OCI-LY7 (cell line): ENCODE results near the gene CACNA1D. TPM values are rescaled to one million over a fixed set of nuclear protein-coding genes. Genes with fewer than 3 reads are reported as not detected.

Source experiments
- BruUV-seq: library from RNA; stranded (reverse); fragments of 400-500 nt; replicated peaks from 2 replicates; lab custom pipeline; 2021; lab: Mats Ljungman, UMichigan
- CTCF ChIA-PET: fragments of 300-600 bp; sonication (Branson Sonifier 250); formaldehyde crosslinking; loops from one replicate; lab custom pipeline; 2022; ENCODE audit warnings: antibody characterized with exemption; ENCODE audit not compliant: unreplicated experiment; lab: Charles Lee
- POLR2A ChIA-PET: fragments of 300-600 bp; sonication (Branson Sonifier 250); formaldehyde crosslinking; loops from one replicate; lab custom pipeline; 2022; ENCODE audit warnings: antibody characterized with exemption; lab: Charles Lee
- DNase-seq: peaks from one replicate; pipeline ENCODE4 v3.0.0-alpha.2; 2015; ENCODE audit warnings: low spot score
- H2AFZ ChIP-seq: fragments of 200-600 bp; sonication (generic), shearing (Covaris generic); 2 replicates; pipeline ENCODE4 v1.6.1; 2014; ENCODE audit warnings: mild to moderate bottlenecking, antibody characterized with exemption, low read length, moderate library complexity
- H3K27ac ChIP-seq: fragments of 200-600 bp; sonication (generic); 2 replicates; pipeline ENCODE4 v1.5.1; 2014; ENCODE audit warnings: mixed run types, low read depth, mild to moderate bottlenecking, moderate library complexity, low read length, inconsistent platforms; ENCODE audit not compliant: poor library complexity, severe bottlenecking
- H3K36me3 ChIP-seq: fragments of 200-600 bp; sonication (generic); 2 replicates; pipeline ENCODE4 v1.6.1; 2014; ENCODE audit warnings: mild to moderate bottlenecking, antibody characterized with exemption, low read length, moderate library complexity, mixed read lengths; ENCODE audit not compliant: insufficient read depth
- H3K4me1 ChIP-seq: fragments of 200-600 bp; sonication (generic); 2 replicates; pipeline ENCODE4 v1.5.1; 2014; ENCODE audit warnings: mild to moderate bottlenecking, low read length; ENCODE audit not compliant: insufficient read depth, poor library complexity, severe bottlenecking
- H3K4me2 ChIP-seq: fragments of 200-600 bp; sonication (generic); 2 replicates; pipeline ENCODE4 v1.6.1; 2014; ENCODE audit warnings: mild to moderate bottlenecking, low read length
- H3K4me3 ChIP-seq: fragments of 200-600 bp; sonication (generic); 2 replicates; pipeline ENCODE4 v1.5.1; 2014; ENCODE audit warnings: mild to moderate bottlenecking, low read depth, low read length; ENCODE audit not compliant: poor library complexity, severe bottlenecking
- H3K79me2 ChIP-seq: fragments of 200-600 bp; sonication (generic); 2 replicates; pipeline ENCODE4 v1.6.1; 2016; ENCODE audit warnings: low read depth, mild to moderate bottlenecking, low read length, moderate library complexity, mixed read lengths; ENCODE audit not compliant: insufficient read depth
- H3K9me2 ChIP-seq: fragments of 200-600 bp; sonication (generic); 2 replicates; pipeline ENCODE4 v1.6.1; 2016; ENCODE audit warnings: mild to moderate bottlenecking, low read length, mixed read lengths; ENCODE audit not compliant: insufficient read depth
- H3K9me3 ChIP-seq: fragments of 200-600 bp; sonication (generic); 2 replicates; pipeline ENCODE4 v1.6.1; 2014; ENCODE audit warnings: mild to moderate bottlenecking, mixed run types, low read length, mixed read lengths
- H4K20me1 ChIP-seq: fragments of 200-600 bp; sonication (generic); 2 replicates; pipeline ENCODE4 v1.6.1; 2014; ENCODE audit warnings: mild to moderate bottlenecking, antibody characterized with exemption, low read length, moderate library complexity, mixed read lengths; ENCODE audit not compliant: insufficient read depth
- CTCF ChIP-seq: fragments of 200-600 bp; sonication (generic); conservative IDR thresholded peaks from 2 replicates; pipeline ENCODE4 v1.5.1; 2014; ENCODE audit warnings: mild to moderate bottlenecking, antibody characterized with exemption, low read length, moderate library complexity, mixed read lengths
- EZH2phosphoT487 ChIP-seq: fragments of 200-600 bp; sonication (generic); IDR thresholded peaks from 2 replicates; pipeline ENCODE4 v1.6.1; 2018; ENCODE audit warnings: low read depth, borderline replicate concordance, mild to moderate bottlenecking, mixed run types, antibody characterized with exemption, low read length, moderate library complexity, mixed read lengths
- intact Hi-C: fragments of 100-400 bp; cut with micrococcal nuclease; formaldehyde crosslinking; loops from one replicate; pipeline ENCODE4 v1.10.0; 2022; ENCODE audit not compliant: unreplicated experiment
- total RNA-seq, 2 experiments: library from RNA; depleted of rRNA in 1 of 2; stranded (reverse); fragments of >200 nt in 1 of 2; shearing (Covaris generic) in 1 of 2; gene quantifications; 2 replicates each; pipeline ENCODE4 v1.2.3, GENCODE V29; 2014 to 2022

The CACNA1D gene
- total RNA-seq, 2 experiments from 2014 or later: 0.42 TPM; not detected in 1

- H3K9me2 ChIP-seq: no peaks in the 10 kb centered on the region
- peaks cover 54% of the 10 kb centered on the region for H3K36me3 ChIP-seq
- H3K4me3 ChIP-seq: no peak overlapping the region
- no peak overlapping the region for H2AFZ ChIP-seq
- no peaks in the 10 kb centered on the region for H3K9me3 ChIP-seq
- intact Hi-C loops: no loop called here
- CTCF ChIA-PET: no interaction called here
- H3K4me1 ChIP-seq: peaks cover 5% of the 10 kb centered on the region
- H4K20me1 ChIP-seq: no peaks in the 10 kb centered on the region; the same call in 1 of the 2 replicates
- H3K27ac ChIP-seq: no peak overlapping the region
- POLR2A ChIA-PET: no interaction called here
- no peaks in the 10 kb centered on the region for H3K79me2 ChIP-seq
- no peak overlapping the region for H3K4me2 ChIP-seq
- no peak for TF ChIP-seq EZH2phosphoT487
- TF ChIP-seq CTCF: no peak
- no peak for DNase-seq
- BruUV-seq: no TSS peak
Observed at GRCh38 chr3:53859178-53859577, 364.8 kb downstream of the CACNA1D start.

GRCh38 chr3:53860196-53860595 is 365.8 kb downstream of the CACNA1D start:
- no peak for DNase-seq
- Histone ChIP-seq H3K4me1 (peaks cover 5% of the 10 kb centered on the region), H3K79me2 (no peaks in the 10 kb centered on the region), H3K9me2 (no peaks in the 10 kb centered on the region), H3K27ac (no peak overlapping the region), H2AFZ (no peak overlapping the region), H3K4me3 (no peak overlapping the region), H4K20me1 (no peaks in the 10 kb centered on the region; the same call in 1 of the 2 replicates), H3K9me3 (no peaks in the 10 kb centered on the region), H3K4me2 (no peak overlapping the region), H3K36me3 (peaks cover 65% of the 10 kb centered on the region)
- CTCF ChIA-PET: no interaction called here
- intact Hi-C loops: no loop called here
- BruUV-seq: no TSS peak
- POLR2A ChIA-PET: no interaction called here
- no peak for TF ChIP-seq CTCF
- no peak for TF ChIP-seq EZH2phosphoT487

DNA sequence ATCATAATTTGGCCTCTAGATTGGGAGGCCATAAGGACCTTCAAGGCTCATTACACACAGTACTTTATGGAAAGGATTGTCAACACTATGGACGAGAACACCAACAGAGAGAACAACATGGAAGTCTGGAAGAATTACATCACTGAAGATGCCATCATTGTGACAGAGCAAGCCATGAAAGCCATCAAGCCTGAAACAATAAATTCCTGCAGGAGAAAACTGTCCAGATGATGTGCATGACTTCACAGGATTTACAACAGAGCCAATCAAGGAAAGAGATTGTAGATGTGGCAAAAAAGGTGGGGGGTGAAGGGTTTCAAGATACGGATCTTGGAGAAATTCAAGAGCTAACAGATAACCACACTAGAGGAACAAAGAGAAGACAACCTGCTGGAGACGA is 367.8 kb downstream of the CACNA1D start:
- DNase-seq: no peak
- H3K79me2 ChIP-seq: no peaks in the 10 kb centered on the region
- H3K4me3 ChIP-seq: no peak overlapping the region
- ChIA-PET CTCF (no interaction called here), POLR2A (interaction anchor here (1.0 to 1.6 kb wide), 2 partner anchors 17 to 19 kb away, joined by 3 to 5 read pairs; no protein-coding TSS in a partner anchor)
- no peaks in the 10 kb centered on the region; the same call in 1 of the 2 replicates for H4K20me1 ChIP-seq
- no peak overlapping the region for H3K27ac ChIP-seq
- no peaks in the 10 kb centered on the region for H3K9me2 ChIP-seq
- TF ChIP-seq EZH2phosphoT487 (no peak), CTCF (no peak)
- intact Hi-C loops: no loop called here
- no peaks in the 10 kb centered on the region for H3K9me3 ChIP-seq
- H2AFZ ChIP-seq: no peak overlapping the region
- peaks cover 5% of the 10 kb centered on the region for H3K4me1 ChIP-seq
- peaks cover 82% of the 10 kb centered on the region for H3K36me3 ChIP-seq
- no peak overlapping the region for H3K4me2 ChIP-seq
- no TSS peak for BruUV-seq
